ENCODE results near the gene A4GALT.

DNA sequence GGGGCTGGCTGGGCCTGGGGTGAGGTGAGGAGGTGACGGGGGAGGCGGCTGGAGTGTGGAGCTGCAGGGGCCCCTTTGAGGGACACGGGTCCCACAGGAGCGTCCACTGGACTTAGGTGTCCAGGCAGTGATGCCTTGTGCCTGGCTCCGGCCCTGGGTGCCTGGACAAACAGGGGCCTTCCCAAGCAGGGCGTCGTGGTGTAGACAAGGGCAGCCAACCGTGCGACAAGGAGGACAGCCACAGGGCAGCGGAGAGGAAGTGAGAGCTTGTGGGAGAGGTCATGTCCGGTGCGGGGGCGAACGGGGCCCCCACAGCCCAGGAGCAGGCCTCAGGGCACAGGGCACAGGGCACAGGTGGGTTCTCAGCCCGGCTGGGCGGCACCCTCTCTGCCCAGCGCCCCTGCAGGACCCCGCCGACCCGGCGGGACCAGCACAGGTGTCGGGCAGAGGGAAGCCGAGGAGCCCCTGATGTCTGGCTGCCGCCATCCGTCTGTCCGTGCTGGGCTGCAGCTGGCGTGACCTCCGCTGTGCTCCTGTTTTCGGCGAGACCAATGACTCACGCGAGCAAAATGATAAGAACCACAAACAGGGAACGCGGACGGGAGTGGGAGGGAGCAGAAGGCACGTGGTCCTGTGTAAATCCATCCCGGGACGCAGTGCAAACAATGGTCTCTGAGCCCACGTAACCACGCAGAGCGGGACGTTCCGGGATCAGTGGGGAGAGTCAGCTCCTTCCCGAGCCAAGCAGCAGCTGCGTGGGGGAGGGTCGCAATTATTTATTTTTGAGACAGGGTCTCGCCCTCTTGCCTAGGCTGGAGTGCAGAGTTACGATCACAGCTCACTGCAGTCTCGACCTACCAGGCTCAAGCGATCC is 49.1 kb upstream of the A4GALT start:
- TF ChIP-seq, protein P1, sequence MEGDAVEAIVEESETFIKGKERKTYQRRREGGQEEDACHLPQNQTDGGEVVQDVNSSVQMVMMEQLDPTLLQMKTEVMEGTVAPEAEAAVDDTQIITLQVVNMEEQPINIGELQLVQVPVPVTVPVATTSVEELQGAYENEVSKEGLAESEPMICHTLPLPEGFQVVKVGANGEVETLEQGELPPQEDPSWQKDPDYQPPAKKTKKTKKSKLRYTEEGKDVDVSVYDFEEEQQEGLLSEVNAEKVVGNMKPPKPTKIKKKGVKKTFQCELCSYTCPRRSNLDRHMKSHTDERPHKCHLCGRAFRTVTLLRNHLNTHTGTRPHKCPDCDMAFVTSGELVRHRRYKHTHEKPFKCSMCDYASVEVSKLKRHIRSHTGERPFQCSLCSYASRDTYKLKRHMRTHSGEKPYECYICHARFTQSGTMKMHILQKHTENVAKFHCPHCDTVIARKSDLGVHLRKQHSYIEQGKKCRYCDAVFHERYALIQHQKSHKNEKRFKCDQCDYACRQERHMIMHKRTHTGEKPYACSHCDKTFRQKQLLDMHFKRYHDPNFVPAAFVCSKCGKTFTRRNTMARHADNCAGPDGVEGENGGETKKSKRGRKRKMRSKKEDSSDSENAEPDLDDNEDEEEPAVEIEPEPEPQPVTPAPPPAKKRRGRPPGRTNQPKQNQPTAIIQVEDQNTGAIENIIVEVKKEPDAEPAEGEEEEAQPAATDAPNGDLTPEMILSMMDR (conservative IDR thresholded peaks at IDR 0.05 in 1 of 2, IDR thresholded peaks at IDR 0.05 in 1 of 2; ENCODE audit: extremely low read depth in 1 of 2, insufficient read depth in 1 of 2, low read depth in 1 of 2, low read length in 2 of 2) = no peak
- no peak for TF ChIP-seq EZH2 (IDR thresholded peaks at IDR 0.05; ENCODE audit: borderline replicate concordance, low read length)
